HepG2 (cell line): ENCODE measurements around the gene GPS1. TPM values are rescaled to one million over a fixed set of nuclear protein-coding genes. Genes with fewer than 3 reads are reported as not detected.

Experiments used
- ASH2L ChIP-seq: fragments of 300-600, 200-600 bp; sonication (generic); IDR thresholded peaks from 2 replicates; pipeline ENCODE4 v1.7.0; 2017; ENCODE audit warnings: low read depth, mild to moderate bottlenecking, moderate library complexity, mixed read lengths, low read length; ENCODE audit not compliant: insufficient read length
- ELF1 ChIP-seq: sonication (generic); formaldehyde crosslinking; IDR thresholded peaks from 2 replicates; pipeline ENCODE4 v1.4.0; 2020; ENCODE audit warnings: missing genetic modification reagents
- EP300 ChIP-seq, 3 experiments: sonication (generic) in 1 of 3; formaldehyde crosslinking in 1 of 3; IDR thresholded peaks; 2 replicates each; pipeline versions ENCODE4 v1.5.1 to v1.6.1; 2011 to 2020; ENCODE audit warnings: low read depth in 2 of 3, low read length in 2 of 3, borderline replicate concordance in 1 of 3, improper control_type of control experiment in 1 of 3, mild to moderate bottlenecking in 1 of 3, missing genetic modification reagents in 1 of 3, moderate library complexity in 1 of 3
- JDP2 ChIP-seq: sonication (generic); formaldehyde crosslinking; IDR thresholded peaks from 2 replicates; pipeline ENCODE4 v1.8.1; 2022; ENCODE audit warnings: missing genetic modification reagents, borderline replicate concordance
- KAT2B ChIP-seq: fragments of 150-350 bp; IDR thresholded peaks from 2 replicates; pipeline ENCODE4 v1.6.1; 2014; ENCODE audit warnings: low read depth, low read length, borderline replicate concordance
- KLF13 ChIP-seq: sonication (generic); formaldehyde crosslinking; IDR thresholded peaks from 2 replicates; pipeline ENCODE4 v1.4.0; 2020; ENCODE audit warnings: mild to moderate bottlenecking, missing genetic modification reagents
- NCOR1 ChIP-seq: fragments of 200-600 bp; sonication (generic); IDR thresholded peaks from 2 replicates; pipeline ENCODE4 v1.7.0; 2017; ENCODE audit warnings: antibody characterized with exemption, low read length, borderline replicate concordance
- NR3C1 ChIP-seq: sonication (generic); formaldehyde crosslinking; IDR thresholded peaks from 2 replicates; pipeline ENCODE4 v1.4.0; 2020; ENCODE audit warnings: missing genetic modification reagents
- PAWR ChIP-seq: sonication (generic); formaldehyde crosslinking; IDR thresholded peaks from 2 replicates; pipeline ENCODE4 v1.4.0; 2020; ENCODE audit warnings: missing genetic modification reagents, mild to moderate bottlenecking, borderline replicate concordance
- PITX1 ChIP-seq: sonication (generic); formaldehyde crosslinking; IDR thresholded peaks from 2 replicates; pipeline ENCODE4 v1.5.1; 2020; ENCODE audit warnings: mild to moderate bottlenecking, missing genetic modification reagents
- POLR2AphosphoS2 ChIP-seq: IDR thresholded peaks from 2 replicates; pipeline ENCODE4 v1.6.1; 2011; ENCODE audit warnings: low read depth, low read length, improper control_type of control experiment
- SATB2 ChIP-seq: sonication (generic); formaldehyde crosslinking; IDR thresholded peaks from 2 replicates; pipeline ENCODE4 v1.5.0; 2020; ENCODE audit warnings: missing genetic modification reagents
- SIX1 ChIP-seq: sonication (generic); formaldehyde crosslinking; IDR thresholded peaks from 2 replicates; pipeline ENCODE4 v1.4.0; 2020; ENCODE audit warnings: missing genetic modification reagents, borderline replicate concordance
- SOX13 ChIP-seq, 3 experiments: fragments of 450-650 bp in 1 of 3; sonication (generic) in 1 of 3; formaldehyde crosslinking in 1 of 3; IDR thresholded peaks in 2 of 3; conservative IDR thresholded peaks in 1 of 3; 2 replicates each; pipeline versions ENCODE4 v1.5.0 to v1.6.1; 2016 to 2020; ENCODE audit warnings: antibody characterized with exemption in 1 of 3, mild to moderate bottlenecking in 1 of 3, missing compliant biosample characterization in 1 of 3, missing genetic modification reagents in 1 of 3, moderate library complexity in 1 of 3
- ZNF17 ChIP-seq: sonication (generic); formaldehyde crosslinking; IDR thresholded peaks from 2 replicates; pipeline ENCODE4 v1.5.0; 2020; ENCODE audit warnings: mild to moderate bottlenecking, missing genetic modification reagents
- ZNF441 ChIP-seq: sonication (generic); formaldehyde crosslinking; IDR thresholded peaks from 2 replicates; pipeline ENCODE4 v1.7.0; 2021; ENCODE audit warnings: missing genetic modification reagents, borderline replicate concordance
- ZNF496 ChIP-seq: sonication (generic); formaldehyde crosslinking; IDR thresholded peaks from 2 replicates; pipeline ENCODE4 v1.8.1; 2023; ENCODE audit warnings: mild to moderate bottlenecking, moderate library complexity, missing genetic modification reagents; ENCODE audit not compliant: insufficient replicate concordance
- ZNF552 ChIP-seq: sonication (generic); formaldehyde crosslinking; IDR thresholded peaks from 2 replicates; pipeline ENCODE4 v1.9.0; 2022; ENCODE audit warnings: missing genetic modification reagents, mild to moderate bottlenecking, borderline replicate concordance
- ZNF557 ChIP-seq: sonication (generic); formaldehyde crosslinking; IDR thresholded peaks from 2 replicates; pipeline ENCODE4 v1.4.0; 2020; ENCODE audit warnings: missing genetic modification reagents
- ZNF691 ChIP-seq: sonication (generic); formaldehyde crosslinking; IDR thresholded peaks from 2 replicates; pipeline ENCODE4 v1.4.0; 2020; ENCODE audit warnings: missing genetic modification reagents, low read depth, mild to moderate bottlenecking, borderline replicate concordance
- ZNF839 ChIP-seq: sonication (generic); formaldehyde crosslinking; IDR thresholded peaks from 2 replicates; pipeline ENCODE4 v1.4.0; 2020; ENCODE audit warnings: missing genetic modification reagents, mild to moderate bottlenecking, borderline replicate concordance
- ZSCAN9 ChIP-seq: IDR thresholded peaks from 2 replicates; pipeline ENCODE4 v1.6.1; 2016; ENCODE audit warnings: borderline replicate concordance
- polyA plus RNA-seq, 8 experiments: library from polyadenylated mRNA; depleted of rRNA in 3 of 8; stranded (reverse) in 7 of 8; unstranded in 1 of 8; fragments of >200 nt; fragmentation: Illumina TruSeq in 4 of 8; extraction: Trizol in 4 of 8; gene quantifications; 2 replicates each; pipeline versions ENCODE4 v1.2.1 to v1.2.3, GENCODE V29; 2011 to 2016; ENCODE audit warnings: low read depth in 4 of 8, missing spikeins in 1 of 8, mixed read lengths in 1 of 8; ENCODE audit not compliant: insufficient read depth in 1 of 8
- total RNA-seq, 5 experiments: library from RNA; depleted of rRNA; stranded (reverse); fragments of >200 nt; fragmentation: Illumina TruSeq; extraction: Trizol; gene quantifications; 2 replicates each; pipeline ENCODE4 v1.2.3, GENCODE V29; 2016; ENCODE audit warnings: low read depth in 1 of 5
- TF ChIP-seq, protein P1 (sequence below): sonication (generic); formaldehyde crosslinking; IDR thresholded peaks from 2 replicates; pipeline ENCODE4 v1.4.0; 2020; ENCODE audit warnings: low read depth, missing genetic modification reagents

GPS1 gene
- total and polyA plus RNA-seq, 2 of the 13 experiments (the other 11 are each of a cell fraction or from before 2014, with no cell fraction given), result 124 to 128 TPM

DNA sequence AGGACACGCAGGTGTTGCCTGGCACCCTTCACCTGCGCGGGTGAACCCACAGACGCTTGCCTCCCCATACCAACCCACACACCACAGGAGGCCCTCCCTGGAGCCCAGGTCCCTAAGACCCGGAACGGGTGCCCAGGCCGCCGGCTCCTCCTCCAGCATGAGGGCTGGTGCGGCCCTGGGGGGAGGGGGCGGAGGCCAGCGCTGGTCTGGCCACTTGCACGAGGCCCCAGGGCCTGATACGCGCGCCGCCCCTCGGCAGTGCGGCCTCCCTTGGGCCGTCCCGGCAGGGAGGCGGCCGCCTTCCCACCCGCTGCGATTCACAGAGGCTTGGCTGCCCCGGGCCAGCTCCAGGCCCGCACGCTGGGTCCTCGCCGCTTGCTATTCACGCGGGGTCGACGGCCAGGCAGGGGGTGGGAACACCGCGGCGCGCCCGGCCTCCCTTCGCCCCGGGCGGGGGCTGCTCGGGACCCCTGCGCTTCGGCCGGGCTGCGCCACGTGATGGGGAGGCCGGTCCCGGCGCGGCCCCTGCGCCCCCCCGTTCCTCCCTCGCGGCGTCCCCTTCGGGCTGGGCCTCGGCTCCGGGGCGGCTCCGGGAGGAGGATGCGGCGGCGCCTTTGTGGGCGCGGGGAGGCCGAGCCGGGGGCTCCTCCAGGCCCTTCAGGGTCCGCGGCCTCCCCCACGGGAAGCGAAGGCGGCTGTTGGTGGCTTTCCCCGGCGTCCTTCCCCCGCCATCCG, 45.7 kb downstream of the GPS1 start (continued):
- TF ChIP-seq JDP2 (CRISPR knock-in tag), result no peak
- no peak for TF ChIP-seq ASH2L
- no peak; the same call in 1 of the 2 replicates for TF ChIP-seq ZSCAN9 (CRISPR knock-in tag)
- no peak for TF ChIP-seq NCOR1
- TF ChIP-seq ZNF552, result 0 out of 2 replicates have a peak, but pooled peaks have one; percentile 49
- no peak for TF ChIP-seq ZNF17 (CRISPR knock-in tag)
- 0 out of 4 replicates have a peak, but pooled peaks of 1 of the 2 experiments have one; percentile 26 for TF ChIP-seq EP300 (IDR thresholded peaks at IDR 0.05; ENCODE audit: low read depth in 2 of 2, low read length in 2 of 2)
- no peak for TF ChIP-seq EP300 (CRISPR knock-in tag; IDR thresholded peaks at IDR 0.05; ENCODE audit: borderline replicate concordance)
- 0 out of 2 replicates have a peak, but pooled peaks have one; percentile 36 for TF ChIP-seq SATB2 (CRISPR knock-in tag)
- no peak for TF ChIP-seq KLF13 (CRISPR knock-in tag)
- TF ChIP-seq SIX1, result no peak
- no peak for TF ChIP-seq ELF1 (CRISPR knock-in tag)
- TF ChIP-seq, protein P1, sequence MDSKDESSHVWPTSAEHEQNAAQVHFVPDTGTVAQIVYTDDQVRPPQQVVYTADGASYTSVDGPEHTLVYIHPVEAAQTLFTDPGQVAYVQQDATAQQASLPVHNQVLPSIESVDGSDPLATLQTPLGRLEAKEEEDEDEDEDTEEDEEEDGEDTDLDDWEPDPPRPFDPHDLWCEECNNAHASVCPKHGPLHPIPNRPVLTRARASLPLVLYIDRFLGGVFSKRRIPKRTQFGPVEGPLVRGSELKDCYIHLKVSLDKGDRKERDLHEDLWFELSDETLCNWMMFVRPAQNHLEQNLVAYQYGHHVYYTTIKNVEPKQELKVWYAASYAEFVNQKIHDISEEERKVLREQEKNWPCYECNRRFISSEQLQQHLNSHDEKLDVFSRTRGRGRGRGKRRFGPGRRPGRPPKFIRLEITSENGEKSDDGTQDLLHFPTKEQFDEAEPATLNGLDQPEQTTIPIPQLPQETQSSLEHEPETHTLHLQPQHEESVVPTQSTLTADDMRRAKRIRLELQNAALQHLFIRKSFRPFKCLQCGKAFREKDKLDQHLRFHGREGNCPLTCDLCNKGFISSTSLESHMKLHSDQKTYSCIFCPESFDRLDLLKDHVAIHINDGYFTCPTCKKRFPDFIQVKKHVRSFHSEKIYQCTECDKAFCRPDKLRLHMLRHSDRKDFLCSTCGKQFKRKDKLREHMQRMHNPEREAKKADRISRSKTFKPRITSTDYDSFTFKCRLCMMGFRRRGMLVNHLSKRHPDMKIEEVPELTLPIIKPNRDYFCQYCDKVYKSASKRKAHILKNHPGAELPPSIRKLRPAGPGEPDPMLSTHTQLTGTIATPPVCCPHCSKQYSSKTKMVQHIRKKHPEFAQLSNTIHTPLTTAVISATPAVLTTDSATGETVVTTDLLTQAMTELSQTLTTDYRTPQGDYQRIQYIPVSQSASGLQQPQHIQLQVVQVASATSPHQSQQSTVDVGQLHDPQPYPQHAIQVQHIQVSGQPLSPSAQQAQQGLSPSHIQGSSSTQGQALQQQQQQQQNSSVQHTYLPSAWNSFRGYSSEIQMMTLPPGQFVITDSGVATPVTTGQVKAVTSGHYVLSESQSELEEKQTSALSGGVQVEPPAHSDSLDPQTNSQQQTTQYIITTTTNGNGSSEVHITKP (CRISPR knock-in tag), result no peak
- TF ChIP-seq NR3C1 (CRISPR knock-in tag), result no peak
- peak; percentile 36; the same call in 1 of the 2 replicates for TF ChIP-seq PITX1 (CRISPR knock-in tag)
- no peak for TF ChIP-seq KAT2B
- TF ChIP-seq ZNF557 (CRISPR knock-in tag), result no peak; the same call in 1 of the 2 replicates
- TF ChIP-seq ZNF691, result peak; percentile 89; the same call in 1 of the 2 replicates
- TF ChIP-seq POLR2AphosphoS2, result no peak
- TF ChIP-seq SOX13 (IDR thresholded peaks at IDR 0.05), result no peak
- no peak for TF ChIP-seq SOX13 (CRISPR knock-in tag; conservative IDR thresholded peaks at IDR 0.05 in 1 of 2, IDR thresholded peaks at IDR 0.05 in 1 of 2)
- TF ChIP-seq ZNF441, result no peak; the same call in 1 of the 2 replicates
- TF ChIP-seq ZNF496 (CRISPR knock-in tag), result no peak
- 0 out of 2 replicates have a peak, but pooled peaks have one; percentile 41 for TF ChIP-seq PAWR (CRISPR knock-in tag)
- TF ChIP-seq ZNF839, result no peak
